Central memory CD8-positive, alpha-beta T cell (primary cell): ENCODE data around the gene STEAP4.
"Not testable (repeated sequence)": the region's sequence is repeated elsewhere in the genome, so short reads cannot be mapped to it uniquely, and the experiment has no call there.

Source experiments
- ATAC-seq: fragments of 150-1000 bp; cut with Tn5 transposase; replicated peaks from 2 replicates; pipeline ENCODE4 v1.10.0; 2022; ENCODE audit warnings: mild to moderate bottlenecking, moderate FRiP score, moderate number of reproducible peaks; ENCODE audit not compliant: poor library complexity, severe bottlenecking; ENCODE audit errors: extremely low read depth
- DNase-seq, 2 donors: peaks; one replicate each; pipeline ENCODE4 v3.0.0; 2021; ENCODE audit warnings: low spot score in 2 of 2
- H3K27ac Mint-ChIP-seq: one replicate; pipeline ENCODE4 v1.8.0; 2022; ENCODE audit warnings: low read depth, mild to moderate bottlenecking, moderate library complexity, mixed read lengths
- H3K27me3 Mint-ChIP-seq: one replicate; pipeline ENCODE4 v1.8.0; 2022; ENCODE audit warnings: mixed read lengths
- H3K36me3 Mint-ChIP-seq: one replicate; pipeline ENCODE4 v1.8.0; 2022; ENCODE audit warnings: mild to moderate bottlenecking, moderate library complexity, mixed read lengths; ENCODE audit not compliant: insufficient read depth
- H3K4me1 Mint-ChIP-seq: one replicate; pipeline ENCODE4 v1.8.0; 2022; ENCODE audit warnings: mixed read lengths
- H3K4me3 Mint-ChIP-seq: one replicate; pipeline ENCODE4 v1.8.0; 2022; ENCODE audit warnings: mild to moderate bottlenecking, moderate library complexity, mixed read lengths
- H3K9me3 Mint-ChIP-seq: one replicate; pipeline ENCODE4 v1.8.0; 2022; ENCODE audit warnings: mixed read lengths

Gene STEAP4

DNA sequence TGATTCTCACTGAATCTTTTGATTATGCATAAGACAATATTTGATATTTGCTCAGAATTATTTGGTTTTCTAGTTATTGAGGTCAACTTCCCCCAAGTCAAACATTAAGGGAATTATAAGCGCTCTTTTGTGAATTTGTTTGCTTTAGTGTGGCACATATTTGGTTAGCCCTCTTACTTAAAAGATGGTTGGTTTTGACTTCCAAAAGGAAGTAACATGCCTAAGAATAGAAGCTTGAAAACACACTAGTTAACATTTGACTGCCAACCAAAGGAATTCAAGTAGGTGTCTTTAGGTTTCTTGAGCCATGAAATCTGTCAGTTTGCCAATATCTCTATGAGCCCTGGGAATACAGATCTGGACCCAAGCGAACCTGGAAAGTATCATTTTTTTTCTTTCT, 24.9 kb downstream of the STEAP4 start:
- Mint-ChIP-seq H3K27ac (no peak overlapping the region), H3K36me3 (no peaks in the 10 kb centered on the region), H3K27me3 (peaks cover 19% of the 10 kb centered on the region), H3K4me3 (no peak overlapping the region), H3K9me3 (no peaks in the 10 kb centered on the region), H3K4me1 (no peaks in the 10 kb centered on the region)
- DNase-seq (no peak), ATAC-seq (no peak)

DNA sequence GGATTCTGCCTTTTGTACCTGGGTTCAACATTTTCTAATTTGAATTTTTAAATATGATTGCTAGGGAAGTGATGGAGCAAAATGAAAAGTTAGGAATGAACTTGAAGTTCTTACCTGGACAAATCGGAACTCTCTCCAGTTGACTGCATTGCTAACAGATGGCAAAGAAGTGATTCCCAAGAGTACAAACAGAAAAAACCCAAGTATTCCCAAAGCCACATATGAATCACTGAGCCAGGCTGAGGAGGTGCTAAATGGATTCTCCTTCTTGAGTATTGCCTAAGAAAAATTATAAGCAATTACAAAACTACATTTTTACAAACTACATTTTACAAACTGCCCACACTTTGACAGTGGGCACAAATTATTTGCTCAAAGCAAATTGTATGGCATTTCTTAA, 25.9 kb downstream of the STEAP4 start:
- Mint-ChIP-seq H3K4me3 (no peak overlapping the region), H3K9me3 (no peaks in the 10 kb centered on the region), H3K27ac (no peak overlapping the region), H3K27me3 (peaks cover 27% of the 10 kb centered on the region), H3K36me3 (no peaks in the 10 kb centered on the region), H3K4me1 (no peaks in the 10 kb centered on the region)
- ATAC-seq (no peak), DNase-seq (no peak)

DNA sequence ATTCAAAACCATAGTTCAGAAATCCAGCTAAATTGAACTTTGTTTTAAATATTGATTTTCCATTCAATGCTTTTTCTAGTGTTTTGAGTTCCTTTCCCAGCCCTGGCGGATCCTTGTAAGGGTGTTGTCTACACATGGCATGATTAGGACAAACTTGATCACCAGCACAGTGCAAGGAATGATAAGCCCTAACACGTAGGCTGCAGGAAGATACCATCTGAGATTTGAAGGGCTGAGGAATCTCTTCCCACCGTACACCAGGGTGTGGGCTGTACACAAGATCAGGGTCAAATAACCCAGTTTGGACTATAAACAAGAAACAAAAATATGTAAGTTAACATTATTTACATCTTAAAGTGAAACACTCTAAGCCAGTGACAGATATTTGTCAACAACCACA, 27.4 kb downstream of the STEAP4 start:
- Mint-ChIP-seq H3K4me3 (no peak overlapping the region), H3K27me3 (peaks cover 32% of the 10 kb centered on the region), H3K27ac (no peak overlapping the region), H3K36me3 (no peaks in the 10 kb centered on the region), H3K9me3 (no peaks in the 10 kb centered on the region), H3K4me1 (no peaks in the 10 kb centered on the region)
- no peak for DNase-seq
- no peak for ATAC-seq

DNA sequence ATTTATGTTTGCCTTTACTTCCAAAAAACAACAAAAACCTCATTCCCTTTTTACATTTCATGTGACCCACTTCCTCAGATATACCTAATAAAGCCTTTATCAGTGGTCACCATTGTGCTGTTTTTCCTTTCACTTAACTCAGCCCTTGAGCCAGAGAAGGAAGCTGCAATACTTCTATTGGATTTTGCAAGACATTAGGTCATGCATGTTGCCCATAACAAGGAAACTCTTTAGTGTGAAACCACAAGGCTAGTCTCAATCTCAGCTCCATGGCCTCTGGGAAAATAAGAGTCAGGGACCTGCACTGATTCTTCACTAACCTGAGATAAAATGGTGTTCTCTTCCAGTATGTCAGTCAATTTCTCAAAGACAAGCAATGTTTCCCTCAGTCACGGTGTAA, 27.8 kb downstream of the STEAP4 start:
- Mint-ChIP-seq H3K36me3 (no peaks in the 10 kb centered on the region), H3K27me3 (peaks cover 32% of the 10 kb centered on the region), H3K4me3 (no peak overlapping the region), H3K9me3 (no peaks in the 10 kb centered on the region), H3K27ac (no peak overlapping the region), H3K4me1 (no peaks in the 10 kb centered on the region)
- DNase-seq: no peak
- ATAC-seq: no peak

DNA sequence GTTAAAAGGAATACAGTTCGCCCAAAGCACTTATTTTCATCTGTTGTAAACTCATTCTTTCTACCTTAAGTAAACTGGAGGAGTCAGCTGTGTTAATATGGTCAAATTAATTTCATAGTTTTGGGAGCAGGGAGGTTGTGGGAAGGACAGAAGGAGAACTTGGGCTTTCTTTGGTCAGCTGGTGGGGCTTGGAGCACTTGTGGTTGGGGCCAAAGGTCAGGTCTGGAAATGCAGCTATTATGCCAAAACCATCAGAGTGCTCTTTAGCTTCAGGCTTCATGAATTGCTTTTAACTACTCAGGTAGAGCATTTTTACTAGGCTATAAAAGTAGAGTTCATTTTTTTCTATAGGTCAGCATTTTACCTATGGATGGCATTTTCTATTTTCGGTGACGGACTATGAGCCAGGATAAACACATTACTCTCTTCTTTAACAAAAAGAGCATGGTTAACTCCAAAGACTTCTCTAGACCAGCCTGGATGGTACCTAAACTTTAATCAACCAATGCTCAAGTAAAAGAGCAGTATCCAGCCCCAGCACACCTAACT, 30.0 kb downstream of the STEAP4 start:
- Mint-ChIP-seq H3K4me1 (no peaks in the 10 kb centered on the region), H3K27ac (no peak overlapping the region)

DNA sequence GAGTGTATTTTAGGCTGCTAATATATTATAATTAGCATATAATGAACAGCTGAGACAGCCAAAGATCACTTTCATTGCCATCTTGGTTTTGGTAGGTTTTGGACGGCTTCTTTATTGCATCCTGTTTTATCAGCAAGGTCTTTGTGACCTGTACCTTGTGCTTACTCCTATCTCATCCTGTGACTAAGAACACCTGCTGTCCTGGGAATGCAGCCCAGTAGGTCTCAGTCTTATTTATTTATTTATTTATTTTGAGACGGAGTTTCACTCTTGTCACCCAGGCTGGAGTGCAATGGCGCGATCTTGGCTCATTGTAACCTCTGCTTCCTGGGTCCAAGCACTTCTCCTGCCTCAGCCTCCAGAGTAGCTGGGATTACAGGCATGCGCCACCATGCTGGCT, 31.8 kb downstream of the STEAP4 start:
- H3K27ac Mint-ChIP-seq, DNase-seq, H3K4me1 Mint-ChIP-seq, ATAC-seq, H3K36me3 Mint-ChIP-seq, H3K9me3 Mint-ChIP-seq, H3K4me3 Mint-ChIP-seq: not testable (repeated sequence)
- peaks cover 21% of the 10 kb centered on the region for H3K27me3 Mint-ChIP-seq

More for the DNA sequence above, 30.0 kb downstream of the STEAP4 start:
- DNase-seq (no peak), ATAC-seq (no peak)
- H3K9me3 Mint-ChIP-seq: no peaks in the 10 kb centered on the region
- no peaks in the 10 kb centered on the region for H3K36me3 Mint-ChIP-seq
- H3K4me3 Mint-ChIP-seq: no peak overlapping the region
- peaks cover 21% of the 10 kb centered on the region for H3K27me3 Mint-ChIP-seq

DNA sequence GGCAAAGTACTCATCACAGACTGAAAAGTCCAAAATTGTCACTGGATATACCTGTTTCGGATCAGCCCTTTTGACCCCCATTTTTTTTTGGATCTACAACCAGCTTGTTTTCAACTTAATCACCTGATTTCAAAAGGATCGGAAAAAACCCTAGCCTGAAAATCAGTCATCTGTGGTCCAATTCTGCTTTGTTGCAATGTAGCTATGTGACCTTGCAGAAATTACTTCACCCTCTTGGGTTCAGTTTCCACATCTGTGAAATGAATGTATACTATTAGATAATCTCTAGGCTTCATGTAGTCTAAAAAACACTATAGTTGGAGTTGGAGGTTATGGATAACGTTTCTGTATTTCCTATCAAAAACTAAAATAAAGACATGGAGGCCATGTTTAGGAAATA, 37.1 kb downstream of the STEAP4 start:
- DNase-seq (no peak), ATAC-seq (no peak)
- Mint-ChIP-seq H3K27me3 (no peaks in the 10 kb centered on the region), H3K9me3 (no peaks in the 10 kb centered on the region), H3K36me3 (no peaks in the 10 kb centered on the region), H3K4me1 (no peaks in the 10 kb centered on the region), H3K4me3 (no peak overlapping the region), H3K27ac (no peak overlapping the region)

DNA sequence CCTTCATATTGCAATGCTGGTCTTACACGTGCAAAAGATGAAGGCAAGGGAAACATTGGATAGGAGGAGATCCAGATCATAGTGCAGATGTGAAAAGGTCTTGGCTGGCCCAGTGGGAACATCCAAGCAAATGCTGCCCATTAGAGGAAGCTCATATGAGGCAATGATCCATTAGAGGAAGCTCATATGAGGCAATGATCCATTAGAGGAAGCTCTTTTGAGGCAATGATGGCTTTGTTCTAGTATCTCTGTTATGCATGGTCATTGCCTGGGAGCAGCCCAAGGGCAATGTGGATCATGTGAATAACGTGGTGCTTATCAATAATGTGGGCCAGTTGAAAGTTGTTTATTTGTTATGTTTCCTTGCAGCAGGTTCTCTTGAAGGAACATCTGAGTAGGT, 37.8 kb downstream of the STEAP4 start:
- Mint-ChIP-seq H3K27ac (no peak overlapping the region), H3K4me3 (no peak overlapping the region), H3K27me3 (no peaks in the 10 kb centered on the region), H3K4me1 (no peaks in the 10 kb centered on the region), H3K9me3 (no peaks in the 10 kb centered on the region), H3K36me3 (no peaks in the 10 kb centered on the region)
- ATAC-seq: no peak
- no peak for DNase-seq

DNA sequence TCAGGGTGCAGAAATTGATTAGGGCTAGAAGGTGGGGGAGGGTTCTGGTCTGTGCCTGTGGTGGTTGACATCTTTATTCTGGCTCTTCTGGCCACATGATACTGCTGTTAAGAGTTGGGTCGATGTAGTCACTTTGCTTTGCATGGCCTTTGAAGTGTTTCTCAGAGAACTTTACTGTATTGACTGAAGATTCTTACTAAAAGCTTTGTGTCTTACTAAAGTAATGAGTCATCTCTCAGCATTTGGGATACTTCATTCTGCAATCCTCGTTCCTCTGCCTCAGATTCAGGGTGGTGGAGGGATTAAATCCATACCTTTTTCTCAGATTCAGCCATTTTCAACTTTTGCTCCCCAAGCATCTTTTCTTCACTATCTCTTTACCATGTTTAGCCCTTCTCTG, 38.6 kb downstream of the STEAP4 start:
- Mint-ChIP-seq H3K27me3 (no peaks in the 10 kb centered on the region), H3K9me3 (no peaks in the 10 kb centered on the region), H3K4me1 (no peaks in the 10 kb centered on the region), H3K36me3 (no peaks in the 10 kb centered on the region), H3K27ac (no peak overlapping the region), H3K4me3 (no peak overlapping the region)
- DNase-seq (no peak), ATAC-seq (no peak)

DNA sequence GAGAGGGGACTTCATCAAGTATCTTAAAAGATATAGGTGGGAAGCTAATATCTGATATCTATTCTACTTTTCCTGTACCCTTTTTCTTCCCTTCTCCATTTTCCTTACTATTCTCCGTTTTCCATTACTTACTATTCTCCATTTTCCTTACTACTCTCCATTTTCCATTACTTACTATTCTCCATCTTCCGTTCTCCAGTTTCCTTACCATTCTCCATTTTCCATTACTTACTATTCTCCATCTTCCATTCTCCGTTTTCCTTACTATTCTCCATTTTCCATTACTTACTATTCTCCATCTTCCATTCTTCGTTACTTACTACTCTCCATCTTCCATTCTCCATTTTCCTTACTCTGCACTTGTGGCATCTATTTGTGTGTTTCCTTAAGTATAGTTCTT, 39.3 kb downstream of the STEAP4 start:
- ATAC-seq: no peak
- DNase-seq: no peak
- Mint-ChIP-seq H3K9me3 (no peaks in the 10 kb centered on the region), H3K4me3 (no peak overlapping the region), H3K4me1 (no peaks in the 10 kb centered on the region), H3K36me3 (no peaks in the 10 kb centered on the region), H3K27me3 (no peaks in the 10 kb centered on the region), H3K27ac (no peak overlapping the region)

DNA sequence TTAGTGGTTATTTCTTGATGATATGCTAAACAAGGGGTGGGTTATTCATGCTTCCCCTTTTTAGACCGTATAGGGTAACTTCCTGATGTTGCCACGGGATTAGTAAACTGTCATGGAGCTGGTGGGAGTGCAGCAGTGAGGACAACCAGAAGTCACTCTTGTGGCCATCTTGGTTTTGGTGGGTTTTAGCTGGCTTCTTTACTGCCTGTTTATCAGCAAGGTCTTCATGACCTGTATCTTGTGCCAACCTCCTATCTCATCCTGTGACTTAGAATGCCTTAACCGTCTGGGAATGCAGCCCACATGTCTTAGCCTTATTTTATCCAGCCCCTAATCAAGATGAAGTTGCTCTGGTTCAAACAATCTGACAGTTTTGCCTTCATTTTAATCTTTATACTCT, 41.7 kb downstream of the STEAP4 start:
- H3K4me1 Mint-ChIP-seq, ATAC-seq, H3K36me3 Mint-ChIP-seq, H3K4me3 Mint-ChIP-seq, H3K9me3 Mint-ChIP-seq, DNase-seq, H3K27me3 Mint-ChIP-seq, H3K27ac Mint-ChIP-seq: not testable (repeated sequence)

DNA sequence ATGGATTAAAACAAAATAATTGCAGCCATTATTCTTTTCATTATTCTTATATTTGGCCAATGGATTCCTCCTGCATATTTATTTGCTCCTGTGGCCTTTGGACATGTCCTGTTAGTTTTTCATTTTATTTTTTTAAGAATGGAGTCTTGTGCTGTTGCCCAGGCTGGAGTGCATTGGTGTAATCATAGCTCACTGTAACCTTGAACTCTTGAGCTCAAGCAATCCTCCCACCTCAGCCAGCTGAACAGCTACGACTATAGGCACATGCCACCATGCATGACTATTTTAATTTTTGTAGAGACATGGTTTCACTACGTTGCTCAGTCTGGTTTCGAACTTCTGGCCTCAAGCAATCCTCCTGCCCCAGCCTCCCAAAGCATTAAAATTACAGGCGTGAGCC, 44.1 kb downstream of the STEAP4 start:
- no peaks in the 10 kb centered on the region for H3K9me3 Mint-ChIP-seq
- H3K4me1 Mint-ChIP-seq: no peaks in the 10 kb centered on the region
- DNase-seq (no peak), ATAC-seq (no peak)
- no peak overlapping the region for H3K27ac Mint-ChIP-seq
- H3K36me3 Mint-ChIP-seq: no peaks in the 10 kb centered on the region
- no peak overlapping the region for H3K4me3 Mint-ChIP-seq
- H3K27me3 Mint-ChIP-seq: peaks cover 9% of the 10 kb centered on the region

DNA sequence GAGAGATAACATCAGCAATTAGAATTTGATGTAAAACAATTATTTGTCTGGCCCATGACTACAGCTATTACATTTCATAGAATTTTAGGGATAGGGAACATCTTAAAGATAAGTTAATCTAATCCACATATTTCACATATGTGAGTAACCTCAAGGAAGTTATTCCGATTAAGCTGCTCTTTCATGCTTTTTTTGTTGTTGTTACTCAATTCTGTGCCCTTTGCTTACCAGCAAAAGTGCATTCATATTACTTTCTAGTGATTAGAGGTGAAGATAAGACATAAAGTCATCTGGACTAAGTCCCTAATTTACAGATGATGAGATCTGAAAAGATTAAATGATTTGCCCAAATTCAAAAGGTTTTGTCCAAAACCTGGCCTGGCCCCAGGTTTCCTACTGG, 46.0 kb downstream of the STEAP4 start:
- Mint-ChIP-seq H3K9me3 (no peaks in the 10 kb centered on the region), H3K4me3 (no peak overlapping the region), H3K4me1 (no peaks in the 10 kb centered on the region), H3K27ac (no peak overlapping the region), H3K36me3 (no peaks in the 10 kb centered on the region), H3K27me3 (peaks cover 19% of the 10 kb centered on the region)
- no peak for DNase-seq
- no peak for ATAC-seq
